GM23338 (cell line): ENCODE measurements around the gene PSMC3.

Experiments
- CREB1 ChIP-seq: fragments of 250-450 bp; sonication (Bioruptor Pico); IDR thresholded peaks from 2 replicates; pipeline ENCODE4 v1.5.0; 2020; ENCODE audit warnings: low read depth, mild to moderate bottlenecking, moderate library complexity
- EZH2 ChIP-seq: fragments of 200-600 bp; sonication (generic); IDR thresholded peaks from one replicate; pipeline ENCODE4 v1.8.0; 2017; ENCODE audit warnings: antibody characterized with exemption, mild to moderate bottlenecking, low read depth; ENCODE audit not compliant: unreplicated experiment
- EZH2phosphoT487 ChIP-seq: fragments of 200-600 bp; sonication (generic); IDR thresholded peaks from one replicate; pipeline ENCODE4 v1.8.1; 2018; ENCODE audit warnings: antibody characterized with exemption; ENCODE audit not compliant: unreplicated experiment
- JUNB ChIP-seq: IDR thresholded peaks from one replicate; pipeline ENCODE4 v1.6.1; 2016; ENCODE audit warnings: antibody characterized with exemption; ENCODE audit not compliant: unreplicated experiment
- NANOG ChIP-seq: IDR thresholded peaks from 2 replicates; pipeline ENCODE4 v1.6.1; 2016; ENCODE audit warnings: antibody characterized with exemption, borderline replicate concordance
- POLR2AphosphoS5 ChIP-seq: IDR thresholded peaks from 2 replicates; pipeline ENCODE4 v1.6.1; 2016; ENCODE audit warnings: antibody characterized with exemption, low read depth
- STAT1 ChIP-seq: IDR thresholded peaks from one replicate; pipeline ENCODE4 v1.6.1; 2016; ENCODE audit warnings: antibody characterized with exemption; ENCODE audit not compliant: unreplicated experiment
- ZNF114 ChIP-seq: fragments of 250-450 bp; sonication (Bioruptor Pico); IDR thresholded peaks from 2 replicates; pipeline ENCODE4 v1.5.0; 2020; ENCODE audit warnings: mild to moderate bottlenecking, moderate library complexity
- ZNF331 ChIP-seq: fragments of 250-450 bp; sonication (Bioruptor Pico); IDR thresholded peaks from 2 replicates; pipeline ENCODE4 v1.5.0; 2020; ENCODE audit warnings: low read depth, mild to moderate bottlenecking, moderate library complexity
- TF ChIP-seq, protein P1 (sequence below), 2 experiments: fragments of 200-600 bp in 1 of 2; sonication (generic) in 1 of 2; conservative IDR thresholded peaks; 2 replicates each; pipeline versions ENCODE4 v1.5.1 to v1.6.1; 2016 to 2017; ENCODE audit warnings: antibody characterized with exemption in 2 of 2, low read depth in 2 of 2, mild to moderate bottlenecking in 2 of 2, moderate library complexity in 1 of 2
- TF ChIP-seq, protein P2 (sequence below): IDR thresholded peaks from one replicate; pipeline ENCODE4 v1.6.1; 2018; ENCODE audit warnings: antibody characterized with exemption; ENCODE audit not compliant: unreplicated experiment
- TF ChIP-seq, protein P3 (sequence below): IDR thresholded peaks from 2 replicates; pipeline ENCODE4 v1.6.1; 2016; ENCODE audit warnings: antibody characterized with exemption
- TF ChIP-seq, protein P4 (sequence below): fragments of 250-450 bp; sonication (Bioruptor Pico); IDR thresholded peaks from 2 replicates; pipeline ENCODE4 v1.5.0; 2020; ENCODE audit warnings: mild to moderate bottlenecking, moderate library complexity

DNA sequence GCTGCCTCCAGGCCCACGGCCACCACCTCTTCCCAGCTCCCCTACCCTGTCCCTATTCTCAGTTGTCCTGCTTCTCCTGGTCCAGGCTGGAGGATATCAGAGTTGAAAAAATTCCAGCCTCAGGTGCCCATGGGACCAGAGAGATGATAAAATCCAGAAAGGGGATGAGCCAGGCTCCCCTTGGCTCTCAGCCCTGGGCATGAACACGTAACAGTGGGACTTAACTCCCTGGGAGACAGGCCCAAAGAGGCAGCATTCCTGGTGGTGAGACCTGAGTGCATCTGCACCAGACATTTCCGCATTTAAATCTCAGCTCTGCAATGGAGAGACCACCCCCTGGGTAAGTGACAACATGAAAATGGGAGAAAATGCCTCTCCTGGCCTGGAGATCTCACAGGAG is 28.2 kb downstream of the PSMC3 start:
- TF ChIP-seq, protein P1, sequence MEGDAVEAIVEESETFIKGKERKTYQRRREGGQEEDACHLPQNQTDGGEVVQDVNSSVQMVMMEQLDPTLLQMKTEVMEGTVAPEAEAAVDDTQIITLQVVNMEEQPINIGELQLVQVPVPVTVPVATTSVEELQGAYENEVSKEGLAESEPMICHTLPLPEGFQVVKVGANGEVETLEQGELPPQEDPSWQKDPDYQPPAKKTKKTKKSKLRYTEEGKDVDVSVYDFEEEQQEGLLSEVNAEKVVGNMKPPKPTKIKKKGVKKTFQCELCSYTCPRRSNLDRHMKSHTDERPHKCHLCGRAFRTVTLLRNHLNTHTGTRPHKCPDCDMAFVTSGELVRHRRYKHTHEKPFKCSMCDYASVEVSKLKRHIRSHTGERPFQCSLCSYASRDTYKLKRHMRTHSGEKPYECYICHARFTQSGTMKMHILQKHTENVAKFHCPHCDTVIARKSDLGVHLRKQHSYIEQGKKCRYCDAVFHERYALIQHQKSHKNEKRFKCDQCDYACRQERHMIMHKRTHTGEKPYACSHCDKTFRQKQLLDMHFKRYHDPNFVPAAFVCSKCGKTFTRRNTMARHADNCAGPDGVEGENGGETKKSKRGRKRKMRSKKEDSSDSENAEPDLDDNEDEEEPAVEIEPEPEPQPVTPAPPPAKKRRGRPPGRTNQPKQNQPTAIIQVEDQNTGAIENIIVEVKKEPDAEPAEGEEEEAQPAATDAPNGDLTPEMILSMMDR (conservative IDR thresholded peaks at IDR 0.05; ENCODE audit: low read depth in 2 of 2) = no peak
- TF ChIP-seq EZH2 (no peak), POLR2AphosphoS5 (no peak), EZH2phosphoT487 (no peak), ZNF114 (CRISPR knock-in tag) (no peak), CREB1 (CRISPR knock-in tag) (no peak), JUNB (no peak), ZNF331 (CRISPR knock-in tag) (no peak), STAT1 (no peak), NANOG (no peak)
- TF ChIP-seq, protein P2, sequence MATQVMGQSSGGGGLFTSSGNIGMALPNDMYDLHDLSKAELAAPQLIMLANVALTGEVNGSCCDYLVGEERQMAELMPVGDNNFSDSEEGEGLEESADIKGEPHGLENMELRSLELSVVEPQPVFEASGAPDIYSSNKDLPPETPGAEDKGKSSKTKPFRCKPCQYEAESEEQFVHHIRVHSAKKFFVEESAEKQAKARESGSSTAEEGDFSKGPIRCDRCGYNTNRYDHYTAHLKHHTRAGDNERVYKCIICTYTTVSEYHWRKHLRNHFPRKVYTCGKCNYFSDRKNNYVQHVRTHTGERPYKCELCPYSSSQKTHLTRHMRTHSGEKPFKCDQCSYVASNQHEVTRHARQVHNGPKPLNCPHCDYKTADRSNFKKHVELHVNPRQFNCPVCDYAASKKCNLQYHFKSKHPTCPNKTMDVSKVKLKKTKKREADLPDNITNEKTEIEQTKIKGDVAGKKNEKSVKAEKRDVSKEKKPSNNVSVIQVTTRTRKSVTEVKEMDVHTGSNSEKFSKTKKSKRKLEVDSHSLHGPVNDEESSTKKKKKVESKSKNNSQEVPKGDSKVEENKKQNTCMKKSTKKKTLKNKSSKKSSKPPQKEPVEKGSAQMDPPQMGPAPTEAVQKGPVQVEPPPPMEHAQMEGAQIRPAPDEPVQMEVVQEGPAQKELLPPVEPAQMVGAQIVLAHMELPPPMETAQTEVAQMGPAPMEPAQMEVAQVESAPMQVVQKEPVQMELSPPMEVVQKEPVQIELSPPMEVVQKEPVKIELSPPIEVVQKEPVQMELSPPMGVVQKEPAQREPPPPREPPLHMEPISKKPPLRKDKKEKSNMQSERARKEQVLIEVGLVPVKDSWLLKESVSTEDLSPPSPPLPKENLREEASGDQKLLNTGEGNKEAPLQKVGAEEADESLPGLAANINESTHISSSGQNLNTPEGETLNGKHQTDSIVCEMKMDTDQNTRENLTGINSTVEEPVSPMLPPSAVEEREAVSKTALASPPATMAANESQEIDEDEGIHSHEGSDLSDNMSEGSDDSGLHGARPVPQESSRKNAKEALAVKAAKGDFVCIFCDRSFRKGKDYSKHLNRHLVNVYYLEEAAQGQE = no peak
- TF ChIP-seq, protein P3, sequence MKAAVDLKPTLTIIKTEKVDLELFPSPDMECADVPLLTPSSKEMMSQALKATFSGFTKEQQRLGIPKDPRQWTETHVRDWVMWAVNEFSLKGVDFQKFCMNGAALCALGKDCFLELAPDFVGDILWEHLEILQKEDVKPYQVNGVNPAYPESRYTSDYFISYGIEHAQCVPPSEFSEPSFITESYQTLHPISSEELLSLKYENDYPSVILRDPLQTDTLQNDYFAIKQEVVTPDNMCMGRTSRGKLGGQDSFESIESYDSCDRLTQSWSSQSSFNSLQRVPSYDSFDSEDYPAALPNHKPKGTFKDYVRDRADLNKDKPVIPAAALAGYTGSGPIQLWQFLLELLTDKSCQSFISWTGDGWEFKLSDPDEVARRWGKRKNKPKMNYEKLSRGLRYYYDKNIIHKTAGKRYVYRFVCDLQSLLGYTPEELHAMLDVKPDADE = no peak
- TF ChIP-seq, protein P4, sequence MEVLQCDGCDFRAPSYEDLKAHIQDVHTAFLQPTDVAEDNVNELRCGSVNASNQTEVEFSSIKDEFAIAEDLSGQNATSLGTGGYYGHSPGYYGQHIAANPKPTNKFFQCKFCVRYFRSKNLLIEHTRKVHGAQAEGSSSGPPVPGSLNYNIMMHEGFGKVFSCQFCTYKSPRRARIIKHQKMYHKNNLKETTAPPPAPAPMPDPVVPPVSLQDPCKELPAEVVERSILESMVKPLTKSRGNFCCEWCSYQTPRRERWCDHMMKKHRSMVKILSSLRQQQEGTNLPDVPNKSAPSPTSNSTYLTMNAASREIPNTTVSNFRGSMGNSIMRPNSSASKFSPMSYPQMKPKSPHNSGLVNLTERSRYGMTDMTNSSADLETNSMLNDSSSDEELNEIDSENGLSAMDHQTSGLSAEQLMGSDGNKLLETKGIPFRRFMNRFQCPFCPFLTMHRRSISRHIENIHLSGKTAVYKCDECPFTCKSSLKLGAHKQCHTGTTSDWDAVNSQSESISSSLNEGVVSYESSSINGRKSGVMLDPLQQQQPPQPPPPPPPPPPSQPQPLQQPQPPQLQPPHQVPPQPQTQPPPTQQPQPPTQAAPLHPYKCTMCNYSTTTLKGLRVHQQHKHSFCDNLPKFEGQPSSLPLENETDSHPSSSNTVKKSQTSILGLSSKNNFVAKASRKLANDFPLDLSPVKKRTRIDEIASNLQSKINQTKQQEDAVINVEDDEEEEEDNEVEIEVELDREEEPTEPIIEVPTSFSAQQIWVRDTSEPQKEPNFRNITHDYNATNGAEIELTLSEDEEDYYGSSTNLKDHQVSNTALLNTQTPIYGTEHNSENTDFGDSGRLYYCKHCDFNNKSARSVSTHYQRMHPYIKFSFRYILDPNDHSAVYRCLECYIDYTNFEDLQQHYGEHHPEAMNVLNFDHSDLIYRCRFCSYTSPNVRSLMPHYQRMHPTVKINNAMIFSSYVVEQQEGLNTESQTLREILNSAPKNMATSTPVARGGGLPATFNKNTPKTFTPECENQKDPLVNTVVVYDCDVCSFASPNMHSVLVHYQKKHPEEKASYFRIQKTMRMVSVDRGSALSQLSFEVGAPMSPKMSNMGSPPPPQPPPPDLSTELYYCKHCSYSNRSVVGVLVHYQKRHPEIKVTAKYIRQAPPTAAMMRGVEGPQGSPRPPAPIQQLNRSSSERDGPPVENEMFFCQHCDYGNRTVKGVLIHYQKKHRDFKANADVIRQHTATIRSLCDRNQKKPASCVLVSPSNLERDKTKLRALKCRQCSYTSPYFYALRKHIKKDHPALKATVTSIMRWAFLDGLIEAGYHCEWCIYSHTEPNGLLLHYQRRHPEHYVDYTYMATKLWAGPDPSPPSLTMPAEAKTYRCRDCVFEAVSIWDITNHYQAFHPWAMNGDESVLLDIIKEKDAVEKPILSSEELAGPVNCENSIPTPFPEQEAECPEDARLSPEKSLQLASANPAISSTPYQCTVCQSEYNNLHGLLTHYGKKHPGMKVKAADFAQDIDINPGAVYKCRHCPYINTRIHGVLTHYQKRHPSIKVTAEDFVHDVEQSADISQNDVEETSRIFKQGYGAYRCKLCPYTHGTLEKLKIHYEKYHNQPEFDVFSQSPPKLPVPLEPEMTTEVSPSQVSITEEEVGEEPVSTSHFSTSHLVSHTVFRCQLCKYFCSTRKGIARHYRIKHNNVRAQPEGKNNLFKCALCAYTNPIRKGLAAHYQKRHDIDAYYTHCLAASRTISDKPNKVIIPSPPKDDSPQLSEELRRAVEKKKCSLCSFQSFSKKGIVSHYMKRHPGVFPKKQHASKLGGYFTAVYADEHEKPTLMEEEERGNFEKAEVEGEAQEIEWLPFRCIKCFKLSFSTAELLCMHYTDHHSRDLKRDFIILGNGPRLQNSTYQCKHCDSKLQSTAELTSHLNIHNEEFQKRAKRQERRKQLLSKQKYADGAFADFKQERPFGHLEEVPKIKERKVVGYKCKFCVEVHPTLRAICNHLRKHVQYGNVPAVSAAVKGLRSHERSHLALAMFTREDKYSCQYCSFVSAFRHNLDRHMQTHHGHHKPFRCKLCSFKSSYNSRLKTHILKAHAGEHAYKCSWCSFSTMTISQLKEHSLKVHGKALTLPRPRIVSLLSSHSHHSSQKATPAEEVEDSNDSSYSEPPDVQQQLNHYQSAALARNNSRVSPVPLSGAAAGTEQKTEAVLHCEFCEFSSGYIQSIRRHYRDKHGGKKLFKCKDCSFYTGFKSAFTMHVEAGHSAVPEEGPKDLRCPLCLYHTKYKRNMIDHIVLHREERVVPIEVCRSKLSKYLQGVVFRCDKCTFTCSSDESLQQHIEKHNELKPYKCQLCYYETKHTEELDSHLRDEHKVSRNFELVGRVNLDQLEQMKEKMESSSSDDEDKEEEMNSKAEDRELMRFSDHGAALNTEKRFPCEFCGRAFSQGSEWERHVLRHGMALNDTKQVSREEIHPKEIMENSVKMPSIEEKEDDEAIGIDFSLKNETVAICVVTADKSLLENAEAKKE (CRISPR knock-in tag) = no peak
